22Rv1 (cell line): Measurements from ENCODE around the gene VSIR.

Source experiments
- H3K27ac ChIP-seq: fragments of 450-650 bp; 2 replicates; pipeline ENCODE4 v1.5.1; 2017
- ZFX ChIP-seq: fragments of 450-650 bp; IDR thresholded peaks from 2 replicates; pipeline ENCODE4 v1.6.1; 2017; ENCODE audit warnings: antibody characterized with exemption, borderline replicate concordance
- TF ChIP-seq, protein P1 (sequence below): fragments of 450-650 bp; IDR thresholded peaks from 2 replicates; pipeline ENCODE4 v1.5.1; 2017; ENCODE audit warnings: mild to moderate bottlenecking

Gene VSIR

DNA sequence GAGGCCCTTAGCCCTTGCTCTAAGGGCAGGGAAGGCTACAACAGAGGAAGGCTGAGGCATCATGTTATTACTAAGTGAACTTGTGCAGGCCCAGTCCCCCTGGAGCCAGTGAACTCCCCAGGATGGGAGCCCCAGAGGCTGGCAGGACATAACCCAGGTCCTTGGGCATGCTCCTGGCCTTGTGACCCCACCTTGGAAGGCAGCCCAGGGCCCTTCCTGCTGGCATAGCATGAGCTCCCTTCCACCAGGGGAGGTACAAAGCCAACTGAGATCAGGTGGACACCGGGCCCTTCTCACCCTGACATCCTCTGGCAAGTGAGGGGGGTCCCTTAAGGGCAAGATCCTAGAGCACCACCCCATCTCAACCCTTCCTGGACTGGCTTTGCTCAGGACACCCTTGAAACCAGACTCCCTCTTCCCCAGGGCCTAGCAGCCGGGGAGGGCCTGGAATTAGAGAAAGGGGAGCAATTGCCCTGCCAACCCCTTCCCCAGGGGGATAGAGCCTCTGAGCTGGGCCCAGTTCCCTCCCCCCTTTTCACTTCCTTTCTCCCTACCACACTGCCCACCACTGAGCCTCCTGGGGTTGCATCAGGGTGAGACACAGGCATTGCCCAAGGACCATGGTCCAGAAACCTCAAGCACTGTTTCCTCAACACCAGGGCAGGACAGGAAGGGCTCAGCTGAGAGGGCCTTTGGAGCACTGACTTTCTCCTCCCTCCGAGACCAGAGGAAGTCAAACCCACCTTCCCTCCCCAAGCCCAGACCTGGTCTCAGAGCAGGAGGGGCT, 1.8 kb upstream of the VSIR start:
- no peak overlapping the region for H3K27ac ChIP-seq
- no peak for TF ChIP-seq ZFX
- TF ChIP-seq, protein P1, sequence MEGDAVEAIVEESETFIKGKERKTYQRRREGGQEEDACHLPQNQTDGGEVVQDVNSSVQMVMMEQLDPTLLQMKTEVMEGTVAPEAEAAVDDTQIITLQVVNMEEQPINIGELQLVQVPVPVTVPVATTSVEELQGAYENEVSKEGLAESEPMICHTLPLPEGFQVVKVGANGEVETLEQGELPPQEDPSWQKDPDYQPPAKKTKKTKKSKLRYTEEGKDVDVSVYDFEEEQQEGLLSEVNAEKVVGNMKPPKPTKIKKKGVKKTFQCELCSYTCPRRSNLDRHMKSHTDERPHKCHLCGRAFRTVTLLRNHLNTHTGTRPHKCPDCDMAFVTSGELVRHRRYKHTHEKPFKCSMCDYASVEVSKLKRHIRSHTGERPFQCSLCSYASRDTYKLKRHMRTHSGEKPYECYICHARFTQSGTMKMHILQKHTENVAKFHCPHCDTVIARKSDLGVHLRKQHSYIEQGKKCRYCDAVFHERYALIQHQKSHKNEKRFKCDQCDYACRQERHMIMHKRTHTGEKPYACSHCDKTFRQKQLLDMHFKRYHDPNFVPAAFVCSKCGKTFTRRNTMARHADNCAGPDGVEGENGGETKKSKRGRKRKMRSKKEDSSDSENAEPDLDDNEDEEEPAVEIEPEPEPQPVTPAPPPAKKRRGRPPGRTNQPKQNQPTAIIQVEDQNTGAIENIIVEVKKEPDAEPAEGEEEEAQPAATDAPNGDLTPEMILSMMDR = no peak

DNA sequence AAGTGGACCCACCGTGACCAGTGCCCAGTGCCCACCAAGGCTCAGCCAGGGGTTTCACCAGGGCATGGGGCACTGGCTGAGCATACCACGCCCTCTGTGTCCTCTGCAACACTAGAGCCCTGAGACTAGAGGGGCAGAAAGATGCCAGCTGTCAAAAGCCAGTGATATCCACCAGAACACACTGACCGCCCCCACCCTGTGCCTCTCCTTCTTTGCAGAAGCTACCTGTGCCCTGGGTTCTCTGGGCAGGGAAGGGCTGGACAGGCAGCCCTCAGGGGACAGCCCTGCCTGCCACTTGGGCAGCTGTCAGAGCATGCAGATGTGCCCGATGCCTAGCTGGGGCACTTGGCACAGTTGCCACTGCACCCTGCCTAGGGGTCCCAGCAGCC, 494 bp downstream of the VSIR start:
- H3K27ac ChIP-seq = no peak overlapping the region
- TF ChIP-seq, protein P1 = no peak
- TF ChIP-seq ZFX = no peak

DNA sequence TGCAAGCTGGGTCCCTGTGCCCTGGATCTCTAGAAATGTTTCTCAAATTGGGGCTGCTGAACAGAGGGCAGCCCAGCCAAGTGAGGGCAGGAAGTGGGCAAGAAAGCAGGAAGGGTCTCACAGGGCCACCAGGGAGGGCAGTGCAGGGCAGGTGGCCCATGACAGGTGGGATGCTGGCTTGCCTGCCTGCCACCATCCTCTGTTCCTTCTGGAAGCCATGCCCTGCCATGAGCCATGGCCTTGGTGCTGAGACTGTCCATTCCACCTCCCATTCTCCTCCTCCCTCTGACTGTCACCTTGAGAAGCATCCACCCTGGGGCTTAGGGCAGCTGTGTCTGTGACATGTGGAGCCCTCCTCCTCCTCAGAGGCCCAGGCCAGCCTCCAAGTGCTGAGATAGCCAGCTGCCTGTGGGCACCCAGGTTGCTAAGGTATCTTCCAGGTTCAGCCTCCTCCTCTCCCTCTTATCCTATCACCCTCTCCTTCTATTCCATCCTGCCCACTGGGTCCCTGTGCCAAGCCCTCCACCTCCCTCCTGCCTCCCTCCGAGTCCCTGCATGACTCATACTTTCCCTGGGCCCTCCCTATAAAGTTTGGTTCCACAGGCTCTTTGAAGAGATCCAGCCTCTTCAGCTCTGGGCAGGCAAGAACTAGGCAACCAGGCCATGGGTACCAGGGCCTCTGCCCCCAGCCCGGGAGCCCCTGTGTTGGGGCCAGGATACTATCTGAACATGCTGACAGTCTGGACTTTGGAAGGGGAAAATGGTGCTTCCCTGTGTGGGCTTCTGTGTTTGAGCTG, 1.3 kb downstream of the VSIR start:
- H3K27ac ChIP-seq = no peak overlapping the region
- no peak for TF ChIP-seq ZFX
- TF ChIP-seq, protein P1 = no peak

DNA sequence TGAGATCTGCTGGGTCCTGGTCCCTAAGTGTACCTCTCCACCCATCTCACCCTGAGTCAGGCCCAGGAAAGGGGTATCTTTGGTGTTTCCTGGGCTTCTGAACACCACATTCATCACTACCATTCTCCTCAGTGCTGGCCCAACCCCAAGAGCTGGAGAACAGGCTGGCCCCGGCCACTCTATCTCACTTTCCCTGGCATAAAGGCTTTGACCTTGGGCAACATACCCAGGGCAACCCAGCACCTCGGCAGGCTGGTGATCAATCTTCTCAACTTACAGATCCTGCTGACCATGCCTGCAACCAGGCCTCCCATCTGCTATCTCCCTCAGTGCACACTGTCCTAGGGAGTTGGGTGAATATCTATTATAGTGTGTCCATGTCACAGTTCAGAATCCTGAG, 2.1 kb downstream of the VSIR start:
- no peak for TF ChIP-seq ZFX
- TF ChIP-seq, protein P1 = no peak
- H3K27ac ChIP-seq = no peak overlapping the region

DNA sequence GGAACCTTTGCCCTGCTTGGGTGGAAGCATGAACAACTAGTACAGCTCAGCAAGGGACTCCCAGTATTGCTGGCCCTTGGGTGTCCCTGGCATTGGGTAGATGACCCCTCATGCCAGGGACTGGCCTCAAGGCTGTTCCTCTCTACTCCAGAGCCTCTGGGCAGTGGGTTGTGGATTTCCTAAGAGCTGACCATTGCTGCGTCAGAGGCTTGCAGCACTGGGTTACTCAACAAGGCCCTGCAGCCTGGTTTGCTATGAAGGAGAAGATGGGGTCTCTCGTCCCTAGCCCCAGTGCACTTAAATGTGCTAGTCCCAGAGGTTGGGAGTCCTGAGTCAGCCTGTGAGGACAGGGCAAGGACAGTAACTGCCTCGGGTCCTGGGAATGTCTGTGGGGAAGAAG, 2.5 kb downstream of the VSIR start:
- no peak for TF ChIP-seq ZFX
- TF ChIP-seq, protein P1 = no peak
- no peak overlapping the region for H3K27ac ChIP-seq

DNA sequence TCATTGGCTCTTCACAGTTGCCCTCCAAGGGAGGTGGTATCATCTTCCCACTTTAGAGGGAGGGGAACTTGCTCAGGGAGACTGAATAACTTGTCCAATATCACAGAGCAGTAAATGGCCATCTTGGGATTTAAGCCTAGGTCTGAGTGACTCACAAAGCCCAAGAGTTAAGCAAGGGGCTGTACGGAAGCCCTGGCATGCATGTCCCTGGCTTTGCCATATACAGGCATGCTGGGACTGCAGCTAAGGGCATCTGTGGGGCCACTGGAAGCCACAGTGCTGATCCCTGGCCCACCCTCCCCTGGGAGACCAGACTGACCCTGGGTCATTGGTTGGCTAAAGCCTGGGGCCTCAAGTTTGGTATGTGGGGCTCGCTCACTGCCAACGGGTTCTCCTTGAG, 3.1 kb downstream of the VSIR start:
- TF ChIP-seq, protein P1 = no peak
- TF ChIP-seq ZFX = no peak
- no peak overlapping the region for H3K27ac ChIP-seq

DNA sequence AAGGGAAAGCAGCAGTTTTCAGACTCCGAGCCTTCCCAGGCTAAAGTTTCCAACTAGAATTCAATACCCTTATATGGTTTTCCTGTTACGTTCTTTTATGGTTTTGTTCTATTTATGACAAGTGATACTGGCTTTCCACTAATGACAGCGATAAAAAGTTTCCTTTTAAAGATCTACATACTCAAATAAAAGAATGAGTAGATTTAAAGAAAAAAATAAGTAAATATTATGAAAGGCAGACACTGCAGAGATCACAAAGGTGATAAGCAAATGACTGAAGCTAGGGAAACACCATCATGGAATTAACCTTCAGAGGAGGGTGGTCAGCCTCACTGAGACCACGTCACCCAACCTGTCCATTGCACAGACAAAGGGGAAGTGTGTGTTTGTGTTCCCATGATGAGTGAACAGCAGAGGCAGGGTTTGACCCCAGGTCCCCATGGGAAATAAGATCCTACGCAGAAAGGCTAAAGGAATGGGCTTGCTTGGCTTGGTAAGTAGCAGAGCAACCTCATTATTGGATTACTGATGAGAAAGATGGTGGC, 4.0 kb downstream of the VSIR start:
- TF ChIP-seq, protein P1 = no peak
- no peak for TF ChIP-seq ZFX
- H3K27ac ChIP-seq = no peak overlapping the region
